Measurements from ENCODE around the gene INHBE.

- TF ChIP-seq, protein P1, sequence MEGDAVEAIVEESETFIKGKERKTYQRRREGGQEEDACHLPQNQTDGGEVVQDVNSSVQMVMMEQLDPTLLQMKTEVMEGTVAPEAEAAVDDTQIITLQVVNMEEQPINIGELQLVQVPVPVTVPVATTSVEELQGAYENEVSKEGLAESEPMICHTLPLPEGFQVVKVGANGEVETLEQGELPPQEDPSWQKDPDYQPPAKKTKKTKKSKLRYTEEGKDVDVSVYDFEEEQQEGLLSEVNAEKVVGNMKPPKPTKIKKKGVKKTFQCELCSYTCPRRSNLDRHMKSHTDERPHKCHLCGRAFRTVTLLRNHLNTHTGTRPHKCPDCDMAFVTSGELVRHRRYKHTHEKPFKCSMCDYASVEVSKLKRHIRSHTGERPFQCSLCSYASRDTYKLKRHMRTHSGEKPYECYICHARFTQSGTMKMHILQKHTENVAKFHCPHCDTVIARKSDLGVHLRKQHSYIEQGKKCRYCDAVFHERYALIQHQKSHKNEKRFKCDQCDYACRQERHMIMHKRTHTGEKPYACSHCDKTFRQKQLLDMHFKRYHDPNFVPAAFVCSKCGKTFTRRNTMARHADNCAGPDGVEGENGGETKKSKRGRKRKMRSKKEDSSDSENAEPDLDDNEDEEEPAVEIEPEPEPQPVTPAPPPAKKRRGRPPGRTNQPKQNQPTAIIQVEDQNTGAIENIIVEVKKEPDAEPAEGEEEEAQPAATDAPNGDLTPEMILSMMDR (IDR thresholded peaks at IDR 0.05), result no peak
- no peak for TF ChIP-seq POLR2A (IDR thresholded peaks at IDR 0.05)
Measured at GRCh38 chr12:57438400-57438799, 16.7 kb upstream of the INHBE start.

All from uterus (tissue), 2 donors.